Measurements from ENCODE around the gene SFMBT2.

DNA sequence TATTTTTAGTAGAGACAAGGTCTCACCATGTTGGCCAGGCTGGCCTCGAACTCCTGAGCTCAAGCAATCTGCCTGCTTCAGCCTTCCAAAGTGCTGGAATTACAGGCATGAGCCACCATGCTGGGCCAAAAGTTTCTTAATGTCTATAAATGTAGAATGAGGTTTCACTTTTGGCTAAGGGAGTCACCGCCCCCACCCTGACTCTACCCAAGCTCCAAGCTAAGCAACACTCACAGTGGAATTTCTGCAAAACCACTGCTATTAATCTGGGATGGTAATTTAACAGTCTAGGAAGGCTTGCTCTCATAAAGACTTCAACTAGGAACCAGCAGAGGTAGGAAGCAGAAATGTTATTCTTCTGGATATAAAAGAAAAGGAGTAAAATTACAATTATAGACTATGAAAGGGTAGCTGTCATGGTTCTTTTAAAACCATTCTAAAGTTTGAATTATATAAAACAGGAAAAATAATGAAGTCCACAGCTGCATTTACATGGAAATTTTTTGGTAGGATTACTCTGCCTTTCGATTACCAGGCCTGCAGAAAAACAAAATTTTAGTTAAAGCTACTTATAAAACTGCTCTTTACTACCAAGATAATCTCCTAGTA is 211.6 kb downstream of the SFMBT2 start:
- no peak for TF ChIP-seq POLR2A (IDR thresholded peaks at IDR 0.05; ENCODE audit: low read depth)
- TF ChIP-seq EP300 (IDR thresholded peaks at IDR 0.05), result no peak
- TF ChIP-seq, protein P1, sequence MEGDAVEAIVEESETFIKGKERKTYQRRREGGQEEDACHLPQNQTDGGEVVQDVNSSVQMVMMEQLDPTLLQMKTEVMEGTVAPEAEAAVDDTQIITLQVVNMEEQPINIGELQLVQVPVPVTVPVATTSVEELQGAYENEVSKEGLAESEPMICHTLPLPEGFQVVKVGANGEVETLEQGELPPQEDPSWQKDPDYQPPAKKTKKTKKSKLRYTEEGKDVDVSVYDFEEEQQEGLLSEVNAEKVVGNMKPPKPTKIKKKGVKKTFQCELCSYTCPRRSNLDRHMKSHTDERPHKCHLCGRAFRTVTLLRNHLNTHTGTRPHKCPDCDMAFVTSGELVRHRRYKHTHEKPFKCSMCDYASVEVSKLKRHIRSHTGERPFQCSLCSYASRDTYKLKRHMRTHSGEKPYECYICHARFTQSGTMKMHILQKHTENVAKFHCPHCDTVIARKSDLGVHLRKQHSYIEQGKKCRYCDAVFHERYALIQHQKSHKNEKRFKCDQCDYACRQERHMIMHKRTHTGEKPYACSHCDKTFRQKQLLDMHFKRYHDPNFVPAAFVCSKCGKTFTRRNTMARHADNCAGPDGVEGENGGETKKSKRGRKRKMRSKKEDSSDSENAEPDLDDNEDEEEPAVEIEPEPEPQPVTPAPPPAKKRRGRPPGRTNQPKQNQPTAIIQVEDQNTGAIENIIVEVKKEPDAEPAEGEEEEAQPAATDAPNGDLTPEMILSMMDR (IDR thresholded peaks at IDR 0.05), result no peak
- no peak for TF ChIP-seq POLR2AphosphoS5 (IDR thresholded peaks at IDR 0.05)

Measured in esophagus muscularis mucosa (tissue), 4 donors.